CD4-positive, alpha-beta T cell treated with Interleukin-6 for 4 hours (primary cell): ENCODE results near the gene SLC36A3.
"Not testable (repeated sequence)": the region's sequence is repeated elsewhere in the genome, so short reads cannot be mapped to it uniquely, and the experiment has no call there.

Source experiments
- DNase-seq: peaks from one replicate; pipeline ENCODE4 v3.0.0-alpha.2; 2020; ENCODE audit warnings: mixed read lengths

Gene SLC36A3

DNA sequence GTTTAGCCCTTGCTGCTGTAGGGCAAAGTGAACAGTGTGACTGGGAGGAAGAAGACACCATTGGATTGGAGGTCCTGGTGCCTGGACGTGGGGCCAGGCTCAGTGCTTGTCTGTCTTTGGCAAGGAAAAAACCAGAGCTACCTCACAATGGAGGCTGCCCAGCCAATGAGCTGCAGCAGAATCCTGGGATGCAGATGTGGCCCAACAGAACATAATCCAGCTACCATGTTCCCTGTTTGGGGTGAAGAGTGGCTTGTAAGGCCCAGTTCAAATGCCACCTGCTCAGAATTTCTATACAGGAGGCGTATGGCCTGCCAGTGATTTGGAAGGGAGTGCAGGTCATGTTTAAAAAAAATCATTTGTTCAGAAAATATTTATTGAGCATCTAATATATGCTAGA lies at the start of gene SLC36A3:
Gene SLC36A3, minus strand, starts transcription at position 101 of the 400 bp plus-strand sequence. CDS start 412 bp downstream, outside the sequence.
- DNase-seq, result no peak

DNA sequence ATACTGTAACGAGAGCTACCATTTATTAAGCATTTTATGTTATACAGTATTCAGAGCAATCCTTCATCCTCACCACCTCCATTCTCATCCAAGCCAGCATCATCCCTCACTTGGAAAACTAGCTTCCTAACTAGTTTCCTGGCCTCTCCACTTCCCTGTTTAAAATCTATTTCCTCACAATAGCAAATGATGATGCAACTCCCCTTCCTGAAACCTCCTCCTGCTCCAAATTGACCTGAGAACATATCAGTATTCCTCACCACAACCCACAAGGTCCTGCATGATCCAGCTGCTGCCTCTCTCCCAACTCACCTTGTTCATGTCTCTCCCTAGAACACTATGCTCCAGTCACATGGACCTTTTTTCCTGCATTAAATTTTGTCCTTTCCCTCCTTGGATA lies 48.1 kb upstream of the SLC36A3 start:
- no peak for DNase-seq

GRCh38 chr5:151348789-151349188 lies 45.2 kb upstream of the SLC36A3 start:
- no peak for DNase-seq

GRCh38 chr5:151347369-151347768 lies 43.8 kb upstream of the SLC36A3 start, which contains the start of gene SLC36A2:
Gene SLC36A2 (minus strand): TSS chr5:151347559. CDS start chr5:151347460, 99 bp downstream.
- no peak for DNase-seq

- no peak for DNase-seq
Measured at GRCh38 chr5:151345808-151346478, 42.4 kb upstream of the SLC36A3 start.

GRCh38 chr5:151345187-151345807 lies 41.7 kb upstream of the SLC36A3 start:
- DNase-seq, result no peak

- no peak for DNase-seq
Measured at GRCh38 chr5:151344088-151344487, 40.5 kb upstream of the SLC36A3 start.

DNA sequence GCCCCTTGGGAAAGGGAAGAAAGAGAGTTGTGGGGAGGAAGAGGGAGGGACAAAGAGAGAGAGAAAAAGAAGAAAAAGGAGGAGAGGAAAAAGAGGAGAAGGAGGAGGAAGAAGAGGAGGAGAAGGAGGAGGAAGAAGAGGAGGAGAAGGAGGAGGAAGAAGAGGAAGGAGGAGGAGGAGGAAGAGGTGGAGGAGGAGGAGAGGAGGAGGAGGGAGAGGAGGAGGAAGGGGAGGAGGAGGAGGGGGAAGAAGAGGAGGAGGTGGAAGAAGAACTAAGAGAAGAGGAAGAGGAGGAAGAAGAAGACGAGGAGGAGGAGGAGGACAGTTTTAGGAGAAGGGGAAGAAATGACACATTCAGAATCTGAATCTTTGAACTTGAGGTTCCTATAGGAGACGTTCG lies 36.4 kb upstream of the SLC36A3 start:
- DNase-seq, result no peak

DNA sequence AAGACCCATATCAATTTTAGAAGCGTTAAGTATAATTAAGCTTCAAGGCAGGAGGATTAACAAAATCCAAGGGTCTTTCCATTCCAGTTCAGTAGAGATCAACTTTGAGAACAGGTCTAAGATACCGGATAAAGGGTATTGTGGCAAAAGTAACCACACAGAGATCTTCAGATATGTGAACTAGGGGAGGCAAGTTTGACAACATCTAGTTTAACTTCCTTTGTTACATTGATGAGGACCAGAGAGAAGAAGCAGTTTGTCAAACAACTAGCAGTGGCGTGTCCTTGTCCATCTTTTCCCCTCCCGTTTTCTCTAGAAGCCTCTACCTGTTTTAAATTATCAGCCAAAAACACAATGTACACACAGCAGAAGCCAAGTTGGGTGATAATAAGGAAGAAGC lies 35.2 kb upstream of the SLC36A3 start:
- DNase-seq, result no peak

DNA sequence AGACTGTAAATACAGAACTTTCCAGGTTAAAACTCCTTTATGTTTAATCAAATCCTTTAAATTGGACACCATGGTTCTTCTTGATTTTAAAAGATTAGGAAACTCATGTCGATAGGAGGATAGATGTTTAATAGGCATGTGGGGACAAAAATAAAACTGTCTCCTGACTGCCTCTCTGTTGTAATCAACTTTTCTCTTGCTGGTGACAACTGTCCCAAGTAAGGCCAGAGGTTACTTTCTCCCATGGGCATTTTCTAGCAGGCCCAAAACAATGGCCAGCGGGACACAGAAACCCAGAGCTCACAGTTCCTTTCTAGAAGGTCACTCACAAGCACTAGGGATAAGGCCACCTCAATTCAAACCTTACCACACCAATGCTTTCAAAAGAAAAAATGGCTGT lies 29.3 kb upstream of the SLC36A3 start:
- DNase-seq, result no peak

GRCh38 chr5:151328734-151329133 lies 25.2 kb upstream of the SLC36A3 start:
- DNase-seq, result no peak

GRCh38 chr5:151327585-151327984 lies 24.0 kb upstream of the SLC36A3 start:
- no peak for DNase-seq

DNA sequence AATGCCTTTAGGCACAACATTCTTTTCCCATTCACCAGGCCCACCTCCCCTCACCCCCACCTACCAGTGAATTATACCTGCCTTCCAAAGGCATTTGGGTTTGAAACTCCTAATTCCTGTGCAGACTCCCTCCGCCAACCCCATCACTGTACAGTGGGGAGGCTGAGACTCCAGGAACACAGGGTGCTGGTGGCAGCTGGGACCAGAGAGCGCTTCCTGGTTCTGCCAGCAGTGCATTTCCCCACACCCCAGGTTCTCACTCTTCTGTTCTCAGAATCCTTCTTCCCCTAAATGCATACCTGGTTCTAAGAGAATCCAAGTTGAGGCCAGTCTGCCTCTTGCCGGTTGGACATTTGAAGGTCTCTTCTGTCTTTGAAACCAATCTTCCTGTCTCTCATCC lies 22.7 kb upstream of the SLC36A3 start:
- no peak for DNase-seq

DNA sequence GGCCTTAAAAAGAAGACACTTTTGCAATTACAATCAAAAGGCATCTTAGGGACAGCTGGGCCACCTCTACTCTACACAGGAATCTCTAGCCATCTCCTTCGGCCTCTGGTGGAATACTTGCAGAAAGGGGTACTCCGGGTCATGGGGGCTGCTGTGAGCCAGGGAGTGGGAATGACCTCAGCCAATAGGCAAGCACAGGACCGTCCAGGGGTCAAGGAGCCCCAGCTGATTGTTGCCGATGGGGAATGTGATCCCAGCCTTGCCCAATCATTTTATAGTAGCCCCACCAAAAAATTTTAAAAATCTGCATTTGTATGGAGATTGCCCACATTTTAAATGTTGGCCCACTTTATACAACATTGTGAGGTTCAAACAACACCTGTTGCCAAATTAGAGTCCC lies 16.9 kb upstream of the SLC36A3 start:
- no peak for DNase-seq

- no peak for DNase-seq
Measured at GRCh38 chr5:151318850-151319732, 15.5 kb upstream of the SLC36A3 start.

DNA sequence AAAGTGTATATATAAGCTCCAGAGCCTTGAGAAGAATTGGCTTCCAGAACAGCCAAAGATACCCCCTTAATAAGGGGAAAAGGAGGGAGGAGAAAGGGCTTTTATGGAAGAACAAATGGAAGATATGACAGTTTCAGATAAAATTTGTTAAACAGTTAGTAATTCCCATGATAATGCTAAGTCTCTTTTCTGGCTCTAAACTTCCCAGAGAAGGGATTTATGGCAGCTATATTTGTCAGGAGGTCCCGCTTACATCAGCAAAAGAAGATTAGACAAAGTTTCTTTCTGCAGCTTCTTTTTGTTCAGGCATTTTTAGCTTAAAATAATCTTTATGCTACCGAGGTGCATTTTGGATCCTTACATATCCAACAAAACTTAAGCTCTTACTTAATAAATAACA lies 14.3 kb upstream of the SLC36A3 start:
- DNase-seq, result no peak

DNA sequence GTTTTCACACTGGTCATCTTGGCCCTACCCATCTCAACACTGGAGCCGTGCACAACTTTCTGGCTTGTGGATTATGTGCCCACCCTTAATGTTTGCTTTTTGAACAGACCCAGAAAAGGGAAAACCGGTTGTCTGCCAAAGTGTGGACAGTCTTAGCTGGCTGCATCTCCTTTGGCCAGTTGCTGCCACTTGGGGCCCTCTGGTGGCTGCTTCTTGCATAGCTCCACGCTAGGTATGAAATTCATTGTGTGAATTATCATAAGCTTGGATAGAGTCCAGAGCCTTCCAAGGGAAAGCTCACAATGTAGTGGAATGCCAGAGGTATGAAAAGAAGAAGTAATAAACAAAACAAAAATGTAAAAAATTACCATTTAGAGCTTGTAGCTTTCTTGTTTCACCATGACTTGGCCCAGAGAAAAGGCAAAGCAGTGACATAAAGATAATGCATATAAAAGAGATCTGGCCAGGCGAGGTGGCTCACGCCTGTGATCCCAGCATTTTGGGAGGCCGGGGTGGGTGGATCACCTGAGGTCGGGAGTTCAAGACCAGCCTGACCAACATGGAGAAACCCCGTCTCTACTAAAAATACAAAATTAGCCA lies 12.5 kb upstream of the SLC36A3 start:
- peak; percentile 39 for DNase-seq

GRCh38 chr5:151313357-151313756 lies 9.8 kb upstream of the SLC36A3 start:
- no peak for DNase-seq

GRCh38 chr5:151312756-151313324 lies 9.3 kb upstream of the SLC36A3 start:
- no peak for DNase-seq

- no peak for DNase-seq
Measured at GRCh38 chr5:151310932-151311331, 7.4 kb upstream of the SLC36A3 start.

DNA sequence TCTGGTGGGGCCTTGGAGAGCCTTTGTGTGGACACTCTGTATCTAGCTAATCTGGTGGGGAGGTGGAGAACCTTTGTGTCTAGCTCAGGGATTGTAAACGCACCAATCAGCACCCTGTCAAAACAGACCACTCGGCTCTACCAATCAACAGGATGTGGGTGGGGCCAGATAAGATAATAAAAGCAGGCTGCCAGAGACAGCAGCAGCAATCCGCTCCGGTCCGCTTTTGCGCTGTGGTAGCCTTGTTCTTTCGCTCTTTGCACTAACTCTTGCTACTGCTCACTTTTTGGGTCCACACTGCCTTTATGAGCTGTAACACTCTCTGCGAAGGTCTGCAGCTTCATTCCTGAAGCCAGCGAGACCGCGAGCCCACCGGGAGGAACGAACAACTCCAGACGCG lies 6.3 kb upstream of the SLC36A3 start:
- not testable (repeated sequence) for DNase-seq

- DNase-seq, result not testable (repeated sequence)
Measured at GRCh38 chr5:151309266-151309665, 5.7 kb upstream of the SLC36A3 start.
